ENCODE measurements around the gene TBC1D24.

Gene TBC1D24

DNA sequence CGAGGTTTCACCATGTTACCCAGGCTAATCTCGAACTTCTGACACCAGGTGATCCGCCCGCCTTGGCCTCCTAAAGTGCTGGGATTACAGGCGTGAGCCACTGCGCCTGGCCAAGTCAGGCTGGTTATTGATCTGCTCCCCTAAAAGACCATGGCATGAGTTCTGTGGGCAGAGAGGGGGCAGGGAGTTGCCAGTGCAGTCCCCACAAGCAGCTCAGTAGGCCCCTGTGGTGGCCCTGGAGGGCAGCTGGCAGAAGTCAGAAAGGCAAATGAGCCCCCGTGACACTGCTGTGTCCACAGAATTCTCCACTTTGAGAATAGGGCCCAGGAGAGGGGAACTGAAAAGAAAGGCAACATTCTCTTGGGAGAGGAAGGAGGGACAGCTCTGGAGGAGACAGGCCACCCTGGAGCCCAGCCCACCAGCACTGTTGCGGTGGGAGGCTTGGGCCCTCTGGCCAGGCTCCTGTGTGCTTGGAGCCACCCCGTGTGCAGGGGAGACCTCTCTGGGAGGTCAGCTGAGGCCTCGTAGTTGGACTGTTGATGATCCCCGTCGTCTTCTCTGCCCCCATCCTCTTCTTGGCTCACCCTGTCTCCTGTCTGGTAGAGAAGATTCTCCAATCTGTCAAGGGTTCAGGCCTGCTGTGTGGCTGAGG lies 43.2 kb downstream of the TBC1D24 start:
- DNase-seq (ENCODE audit: low read depth) = no peak

- DNase-seq (ENCODE audit: low read depth) = no peak
Observed at GRCh38 chr16:2518823-2519710, 44.1 kb downstream of the TBC1D24 start.

DNA sequence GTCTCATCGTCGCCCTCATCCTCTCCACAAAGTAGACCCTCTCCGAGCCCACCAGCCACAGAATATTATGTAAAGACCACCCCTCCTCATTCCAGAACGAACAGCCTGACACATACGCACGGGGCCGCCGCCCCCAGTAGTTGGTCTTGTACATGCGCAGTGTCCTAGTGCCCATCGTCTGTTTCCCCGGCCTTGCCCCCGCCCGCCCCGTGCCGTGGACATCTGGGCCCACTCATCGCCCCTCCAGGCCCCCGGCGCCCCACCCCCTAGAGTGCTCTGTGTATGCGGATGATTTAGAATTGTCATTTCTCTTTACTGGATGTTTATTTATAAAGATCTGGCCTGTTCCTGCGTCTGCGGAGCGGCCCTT lies 44.8 kb downstream of the TBC1D24 start:
- DNase-seq (ENCODE audit: low read depth) = no peak

- peak; percentile 77 for DNase-seq (ENCODE audit: low read depth)
Observed at GRCh38 chr16:2520097-2520783, 45.3 kb downstream of the TBC1D24 start, which contains the start of gene AMDHD2. TSS of gene AMDHD2 (plus strand) at chr16:2520371. CDS start at chr16:2520459, 88 bp downstream.

GRCh38 chr16:2520784-2521531 lies 46.0 kb downstream of the TBC1D24 start:
- peak; percentile 20 for DNase-seq (ENCODE audit: low read depth)

- no peak for DNase-seq (ENCODE audit: low read depth)
Observed at GRCh38 chr16:2523801-2524231, 48.9 kb downstream of the TBC1D24 start.

- DNase-seq (ENCODE audit: low read depth) = no peak
Observed at GRCh38 chr16:2524339-2524938, 49.5 kb downstream of the TBC1D24 start.

DNA sequence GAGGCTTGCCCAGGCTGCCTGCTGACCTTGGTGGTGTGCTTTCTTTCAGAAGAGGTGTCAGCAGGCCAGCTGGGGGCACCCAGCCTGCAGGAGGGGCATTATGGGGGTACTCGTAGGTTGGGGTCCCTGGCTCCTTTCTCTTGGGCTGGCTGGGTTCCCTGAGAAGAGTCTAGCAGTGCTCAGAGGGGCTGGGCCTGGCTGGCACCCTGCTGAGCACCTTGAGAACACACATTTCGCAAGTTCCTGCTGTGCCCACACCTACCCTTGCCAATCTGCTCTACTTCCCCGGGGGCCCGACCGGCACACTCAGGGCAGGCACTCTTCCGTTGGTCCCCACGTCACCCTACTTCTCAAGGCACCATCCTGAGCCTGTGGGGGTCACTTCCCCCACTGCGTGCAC lies 51.2 kb downstream of the TBC1D24 start:
- DNase-seq (ENCODE audit: low read depth) = no peak

DNA sequence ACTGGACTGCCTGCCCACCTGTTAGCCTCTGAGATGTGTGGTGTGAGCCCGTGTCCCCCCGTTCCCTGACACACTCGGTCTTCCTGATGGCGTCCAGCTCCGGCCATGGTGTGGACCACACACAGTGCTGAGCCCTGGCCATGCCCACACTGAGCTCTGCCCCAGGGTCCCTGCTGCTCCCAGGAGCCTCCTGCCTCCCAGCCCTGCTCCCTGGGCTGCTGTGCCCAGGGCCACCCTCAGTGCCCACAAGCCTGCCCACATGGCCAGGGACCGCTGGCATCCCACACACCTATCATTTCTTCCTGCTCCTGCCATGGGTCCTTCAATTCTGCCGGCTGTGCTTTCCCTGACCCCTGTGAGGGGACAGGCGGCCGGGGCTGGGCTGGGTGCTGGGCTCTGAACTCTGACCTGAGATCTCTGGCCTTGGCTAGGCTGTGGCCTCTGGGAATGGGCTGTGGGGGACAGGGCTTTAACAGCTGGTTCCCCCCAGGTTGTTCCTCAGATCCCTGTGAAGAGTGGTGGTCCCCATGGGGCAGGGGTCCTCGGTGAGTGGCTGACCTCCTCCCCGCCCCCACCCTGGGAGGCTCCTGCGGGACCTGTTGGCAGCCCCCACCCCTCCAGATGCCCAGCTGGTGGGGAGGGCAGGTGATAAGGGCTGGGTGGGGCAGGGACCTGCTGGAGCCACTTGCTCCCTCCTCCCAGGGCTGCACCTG lies 52.3 kb downstream of the TBC1D24 start:
- no peak for DNase-seq (ENCODE audit: low read depth)

DNA sequence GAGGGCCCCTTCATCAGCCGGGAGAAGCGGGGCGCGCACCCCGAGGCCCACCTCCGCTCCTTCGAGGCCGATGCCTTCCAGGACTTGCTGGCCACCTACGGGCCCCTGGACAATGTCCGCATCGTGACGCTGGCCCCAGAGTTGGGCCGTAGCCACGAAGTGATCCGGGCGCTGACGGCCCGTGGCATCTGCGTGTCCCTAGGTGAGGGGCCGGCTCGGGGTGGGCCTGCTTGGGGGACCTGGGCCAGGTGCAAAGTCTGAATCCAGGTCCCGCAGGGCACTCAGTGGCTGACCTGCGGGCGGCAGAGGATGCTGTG lies 52.8 kb downstream of the TBC1D24 start:
- no peak for DNase-seq (ENCODE audit: low read depth)

GRCh38 chr16:2528161-2529060 lies 53.5 kb downstream of the TBC1D24 start:
- no peak for DNase-seq (ENCODE audit: low read depth)

- DNase-seq (ENCODE audit: low read depth) = no peak
Observed at GRCh38 chr16:2529061-2529931, 54.4 kb downstream of the TBC1D24 start.

- DNase-seq (ENCODE audit: low read depth) = no peak
Observed at GRCh38 chr16:2529961-2530628, 55.2 kb downstream of the TBC1D24 start.

- DNase-seq (ENCODE audit: low read depth) = no peak
Observed at GRCh38 chr16:2530629-2531318, 55.8 kb downstream of the TBC1D24 start.

GRCh38 chr16:2531371-2531695 lies 56.4 kb downstream of the TBC1D24 start, which contains the start of gene CEMP1:
TSS of gene CEMP1 (minus strand) at chr16:2531408. CDS start at chr16:2531073, 335 bp downstream.
- DNase-seq (ENCODE audit: low read depth) = no peak

DNA sequence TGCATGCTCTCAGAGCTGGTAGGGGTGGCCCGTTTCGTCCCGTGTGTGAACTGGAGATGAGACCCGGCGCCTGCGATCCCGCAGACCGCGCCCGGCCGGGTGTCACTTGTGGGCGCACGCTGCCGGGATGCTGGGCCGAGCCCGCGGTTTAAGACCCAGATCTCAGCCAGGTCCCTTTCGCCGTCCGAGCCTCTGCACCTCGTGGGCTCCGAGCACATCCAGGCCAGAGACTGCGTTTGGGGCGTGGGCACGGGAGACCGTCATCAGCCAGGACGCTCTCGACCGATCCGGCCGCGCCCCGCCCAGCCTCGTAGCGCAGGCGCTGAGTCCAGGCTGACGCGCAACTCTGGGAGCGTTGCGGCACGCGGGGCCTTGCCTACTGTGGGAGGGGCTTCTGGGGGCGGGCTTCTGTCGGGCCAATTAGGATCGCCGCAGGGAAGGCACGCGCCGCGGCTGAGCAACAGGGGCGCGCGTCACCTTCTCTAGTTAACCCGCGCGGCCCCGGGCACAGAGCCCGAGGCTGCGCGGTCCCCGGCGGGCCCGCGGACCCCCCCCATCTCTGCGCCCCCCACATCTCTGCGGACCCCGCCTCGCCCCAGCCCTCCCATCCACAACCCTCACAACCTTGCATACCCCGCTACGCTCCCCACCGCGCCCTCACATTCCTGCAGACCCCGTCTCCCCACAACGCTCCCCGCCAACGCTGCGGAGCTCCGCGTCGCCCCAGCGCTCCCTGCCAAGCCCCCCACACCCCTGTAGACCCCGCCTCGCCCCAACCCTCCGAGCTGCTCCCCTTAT lies 57.0 kb downstream of the TBC1D24 start:
- peak; percentile 95 for DNase-seq (ENCODE audit: low read depth)

All from stimulated activated CD8-positive, alpha-beta memory T cell treated with anti-CD3 and anti-CD28 coated beads, Interleukin-15, amount 100 ng/mL, for 1 hour (primary cell).